ENCODE results near the gene GTPBP8.

Gene GTPBP8

GRCh38 chr3:112990672-112991602 lies at the start of gene GTPBP8:
TSS of gene GTPBP8 (plus strand) at chr3:112990984. CDS start at chr3:112991000, 16 bp downstream.
- DNase-seq (ENCODE audit: low read depth) = peak; percentile 68

GRCh38 chr3:112948346-112948838 lies 42.4 kb upstream of the GTPBP8 start:
- DNase-seq (ENCODE audit: low read depth) = no peak

DNA sequence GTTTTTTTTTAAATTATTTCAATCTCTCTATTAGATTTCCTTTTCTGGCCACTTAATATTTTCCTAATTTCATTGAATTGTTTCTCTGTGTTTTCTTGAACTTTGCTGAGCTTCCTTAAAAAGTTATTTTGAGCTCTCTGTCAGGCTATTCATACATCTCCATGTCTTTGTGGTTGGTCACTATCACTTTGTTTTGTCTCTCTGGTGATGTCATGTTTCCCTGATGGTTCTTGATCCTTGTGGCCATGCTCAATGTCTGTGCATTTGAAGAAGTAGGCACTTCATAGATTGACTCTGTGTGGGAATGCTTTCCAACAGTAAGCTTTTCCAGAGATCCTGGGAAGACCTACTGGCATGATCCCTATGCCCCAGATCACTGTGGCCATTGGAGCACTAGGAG lies 34.4 kb upstream of the GTPBP8 start:
- DNase-seq (ENCODE audit: low read depth) = no peak

DNA sequence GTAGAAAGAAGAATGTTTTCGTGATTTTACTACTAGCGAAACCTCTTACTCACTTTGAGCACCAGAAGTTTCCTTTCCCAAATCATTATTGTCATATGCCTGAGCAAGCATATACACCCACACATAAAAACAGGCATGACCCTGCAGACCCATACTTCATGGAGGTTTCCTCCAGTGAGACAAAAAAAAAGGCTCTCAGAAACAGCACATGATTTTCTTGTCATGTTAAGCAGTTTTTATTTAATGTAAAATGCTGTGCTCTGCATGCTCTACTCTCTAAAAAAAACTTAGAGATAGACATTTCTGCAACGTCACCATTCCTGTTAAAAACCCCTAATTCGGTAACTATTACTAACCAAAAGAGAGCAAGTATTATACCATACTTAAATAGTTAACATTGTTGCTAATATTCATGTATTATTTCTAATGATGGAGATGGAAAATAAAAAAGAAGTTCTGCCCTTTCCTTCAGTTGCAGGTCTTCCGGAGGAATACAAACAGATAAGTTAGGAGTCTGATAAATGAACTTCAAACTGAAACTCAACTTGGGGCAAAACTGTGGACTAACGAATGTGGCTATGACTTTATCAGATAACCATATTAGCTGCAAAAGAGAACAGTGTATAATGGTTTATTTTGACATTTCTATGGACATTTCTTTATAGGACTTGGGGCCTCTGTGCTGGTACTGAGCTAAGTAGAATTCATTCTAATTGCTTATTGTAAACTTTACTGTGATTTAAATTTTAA lies 31.8 kb upstream of the GTPBP8 start:
- no peak for DNase-seq (ENCODE audit: low read depth)

DNA sequence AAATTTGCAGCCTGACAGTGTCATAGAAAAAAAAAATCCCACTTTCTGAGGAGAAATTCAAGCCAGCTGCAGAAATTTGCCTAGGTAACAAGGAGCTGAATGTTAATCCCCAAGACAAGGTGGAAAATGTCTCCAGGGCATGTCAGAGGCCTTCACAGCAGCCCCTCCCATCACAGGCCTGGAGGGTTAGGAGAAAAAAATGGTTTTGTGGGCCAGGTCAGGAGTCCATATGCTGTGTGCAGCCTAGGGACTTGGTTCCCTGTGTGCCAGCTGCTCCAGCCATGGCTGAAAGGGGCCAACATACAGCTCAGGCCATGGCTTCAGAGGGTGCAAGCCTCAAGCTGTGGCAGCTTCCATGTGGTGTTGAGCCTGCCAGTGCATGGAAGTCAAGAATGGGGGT lies 27.1 kb upstream of the GTPBP8 start:
- DNase-seq (ENCODE audit: low read depth) = no peak

GRCh38 chr3:112965656-112966055 lies 25.1 kb upstream of the GTPBP8 start:
- DNase-seq (ENCODE audit: low read depth) = no peak

DNA sequence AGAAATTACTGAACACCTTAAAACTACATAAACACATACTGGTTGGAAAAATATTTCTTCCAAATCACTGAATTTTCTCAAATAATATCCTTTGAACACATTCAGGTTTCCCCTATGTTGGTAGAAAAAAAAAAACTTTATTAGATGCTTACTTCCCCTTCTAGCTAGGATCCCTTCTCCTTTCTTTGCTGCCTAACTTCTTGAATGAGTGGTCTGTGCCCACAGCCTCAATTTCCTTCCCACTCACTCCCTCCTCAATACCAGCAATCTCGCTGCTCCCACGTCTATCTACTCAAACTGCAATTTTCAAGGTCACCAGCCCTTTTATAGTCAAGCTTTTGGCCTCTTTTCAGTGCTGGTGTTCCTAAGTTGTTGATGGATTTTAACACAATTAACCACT lies 24.2 kb upstream of the GTPBP8 start:
- no peak for DNase-seq (ENCODE audit: low read depth)

DNA sequence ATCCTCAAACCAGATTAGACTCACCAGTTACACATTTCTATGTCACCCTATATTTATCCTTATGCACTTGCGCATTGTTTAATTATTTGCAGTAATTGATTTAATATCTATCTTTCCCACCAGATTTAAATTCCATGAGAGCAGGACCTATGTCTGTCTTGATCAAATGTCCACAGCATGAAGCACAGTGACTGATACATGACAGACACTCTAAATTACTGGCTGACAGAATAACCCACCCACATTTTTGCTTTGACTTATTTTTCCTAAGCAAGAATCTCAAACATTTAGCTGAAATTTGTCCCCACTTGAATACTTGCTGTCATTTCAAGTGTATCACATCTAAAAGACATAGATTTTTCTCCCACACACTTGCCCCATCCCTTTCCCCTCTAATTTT lies 23.4 kb upstream of the GTPBP8 start:
- DNase-seq (ENCODE audit: low read depth) = no peak

GRCh38 chr3:112967828-112968227 lies 23.0 kb upstream of the GTPBP8 start:
- DNase-seq (ENCODE audit: low read depth) = no peak

DNA sequence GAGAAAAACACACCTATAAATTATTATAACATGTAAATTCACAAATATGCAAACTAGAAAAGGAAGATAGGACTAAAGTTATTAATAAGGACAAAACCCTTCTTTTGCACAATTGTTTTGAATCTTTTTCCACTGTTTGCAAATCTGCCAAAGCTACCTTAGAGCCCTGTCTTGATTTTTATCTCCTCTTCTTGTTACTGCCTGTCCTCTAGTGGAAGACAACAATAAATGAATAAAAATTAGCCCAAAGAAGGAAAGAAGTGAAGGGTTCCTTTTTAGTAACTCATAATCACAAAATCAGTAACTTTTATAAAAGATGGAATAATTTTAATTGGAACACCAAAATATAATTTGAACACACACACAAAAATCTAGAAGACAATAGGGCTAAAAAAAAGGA lies 18.6 kb upstream of the GTPBP8 start:
- no peak for DNase-seq (ENCODE audit: low read depth)

DNA sequence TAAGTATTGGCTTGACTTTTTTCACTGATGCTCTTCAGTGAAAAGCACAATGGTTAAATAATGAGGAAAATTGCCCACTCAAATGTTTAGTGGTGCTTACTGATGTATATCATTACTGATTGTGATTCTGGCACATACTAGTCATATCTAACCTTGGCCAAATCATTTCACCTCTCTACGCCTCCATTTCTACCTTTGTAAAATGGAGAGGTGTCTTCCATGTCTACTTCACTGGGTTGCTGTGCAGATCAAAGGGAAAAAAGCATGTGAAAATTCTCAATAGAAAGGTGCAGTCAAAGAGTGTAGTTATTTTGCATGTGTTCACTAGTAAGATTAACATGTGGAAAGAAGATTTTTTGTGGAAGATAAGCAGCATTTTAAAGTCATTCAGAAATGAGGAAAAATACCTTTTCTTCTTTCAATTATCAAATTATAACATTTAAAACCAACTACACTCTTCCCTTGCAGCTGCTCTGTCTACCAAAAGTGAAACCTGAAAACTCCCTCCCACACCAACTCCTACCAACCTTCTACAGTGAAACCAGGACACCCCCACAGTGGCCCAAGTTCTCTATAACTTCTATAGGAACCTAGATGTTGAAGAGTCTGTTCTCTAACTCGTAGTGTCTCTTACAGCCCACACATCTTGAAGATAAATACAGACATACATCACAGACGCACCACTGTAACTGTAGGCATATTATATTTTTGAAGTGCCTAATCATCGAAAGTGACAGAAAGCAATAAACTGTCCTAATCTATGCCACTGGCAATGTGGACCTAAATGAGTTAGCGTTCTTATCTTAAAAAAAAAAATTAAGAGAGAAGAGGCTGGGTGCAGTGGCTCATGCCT lies 17.2 kb upstream of the GTPBP8 start:
- DNase-seq (ENCODE audit: low read depth) = no peak

GRCh38 chr3:112974178-112974517 lies 16.6 kb upstream of the GTPBP8 start:
- no peak for DNase-seq (ENCODE audit: low read depth)

DNA sequence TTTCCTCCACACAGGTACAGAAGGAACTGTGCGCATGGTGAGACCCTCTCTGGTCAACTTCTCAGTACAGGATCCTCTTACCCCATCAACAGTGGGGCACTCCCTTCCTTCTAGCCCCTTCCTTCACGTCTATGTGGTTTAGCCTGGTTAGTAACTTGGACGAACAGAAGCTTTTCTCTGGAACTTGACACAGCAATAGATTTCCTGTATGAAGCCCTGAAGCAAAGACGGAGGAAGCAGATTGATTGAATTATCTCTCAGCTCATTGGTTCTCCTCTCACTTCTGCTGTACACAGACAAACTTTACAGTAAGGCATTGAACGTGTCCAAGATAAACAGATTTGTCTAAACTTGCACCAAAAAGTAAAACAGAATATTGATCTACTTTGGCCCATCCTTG lies 15.9 kb upstream of the GTPBP8 start, which contains the start of gene CD200R1:
Gene CD200R1, minus strand, starts transcription at position 210 of the 400 bp plus-strand sequence. CDS start 246 bp downstream, outside the sequence.
- DNase-seq (ENCODE audit: low read depth) = no peak

GRCh38 chr3:112976001-112976400 lies 14.8 kb upstream of the GTPBP8 start:
- no peak for DNase-seq (ENCODE audit: low read depth)

GRCh38 chr3:112976953-112977352 lies 13.8 kb upstream of the GTPBP8 start:
- DNase-seq (ENCODE audit: low read depth) = no peak

GRCh38 chr3:112979244-112979832 lies 11.4 kb upstream of the GTPBP8 start:
- no peak for DNase-seq (ENCODE audit: low read depth)

- DNase-seq (ENCODE audit: low read depth) = no peak
Observed at GRCh38 chr3:112980080-112980479, 10.7 kb upstream of the GTPBP8 start.

DNA sequence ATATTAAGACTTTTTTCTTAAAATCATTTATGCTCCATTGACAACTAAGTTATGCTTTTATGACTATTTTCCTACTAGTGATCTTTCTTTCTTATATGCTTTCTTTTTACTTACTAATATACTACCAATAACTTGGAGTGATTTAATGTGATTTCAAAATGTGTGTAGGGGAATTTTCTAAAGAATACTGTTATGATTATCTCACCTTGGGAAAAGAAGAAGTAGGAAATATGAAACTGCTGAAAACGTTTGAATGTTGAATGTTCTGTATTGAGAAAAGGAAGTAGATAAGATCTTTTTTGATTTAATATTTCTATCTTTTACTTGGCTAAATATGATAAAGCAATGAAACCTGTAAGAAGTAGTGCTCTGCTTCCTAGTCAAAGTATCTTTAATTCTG lies 8.1 kb upstream of the GTPBP8 start:
- DNase-seq (ENCODE audit: low read depth) = no peak

GRCh38 chr3:112984485-112984884 lies 6.3 kb upstream of the GTPBP8 start:
- no peak for DNase-seq (ENCODE audit: low read depth)

DNA sequence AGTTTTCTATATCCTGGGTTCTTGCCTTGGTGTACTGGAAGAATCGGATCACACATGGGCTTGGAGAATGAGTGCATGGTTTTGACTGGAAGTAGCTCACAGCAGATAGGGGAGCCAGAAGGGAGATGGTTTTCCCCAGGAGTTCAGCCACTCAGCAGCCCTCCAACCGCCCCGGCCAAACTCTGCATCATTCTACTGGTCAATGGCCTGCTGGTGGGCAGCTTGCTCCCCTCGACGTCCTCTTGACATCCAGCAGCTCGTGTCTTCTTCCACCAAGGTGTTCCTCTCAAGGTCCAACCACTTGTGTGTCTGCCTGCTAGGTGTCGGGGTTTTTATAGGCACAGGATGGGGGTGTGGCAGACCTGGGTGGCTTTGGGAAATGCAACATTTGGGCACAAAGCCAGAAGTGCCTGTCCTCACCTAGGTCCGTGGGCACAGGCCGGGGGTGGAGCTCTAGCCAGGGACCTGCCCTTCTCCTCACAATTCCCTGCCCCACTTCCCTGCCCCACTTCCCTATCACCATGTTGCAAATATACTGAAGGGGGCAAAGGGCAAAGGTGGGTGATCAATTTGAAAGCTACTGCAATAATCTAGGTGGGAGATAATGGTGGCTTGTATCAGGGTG lies 3.0 kb upstream of the GTPBP8 start:
- no peak for DNase-seq (ENCODE audit: low read depth)

- no peak for DNase-seq (ENCODE audit: low read depth)
Observed at GRCh38 chr3:112995800-112996199, 5.0 kb downstream of the GTPBP8 start.

All from stimulated activated CD8-positive, alpha-beta memory T cell treated with anti-CD3 and anti-CD28 coated beads, Interleukin-7, amount 100 ng/mL, for 24 hours (primary cell).